ENCODE data around the gene TBC1D24. TPM values are rescaled to one million over a fixed set of nuclear protein-coding genes. Genes with fewer than 3 reads are reported as not detected.

TBC1D24 gene
- total and polyA plus RNA-seq, 9 of the 15 experiments (the other 6 are each of a cell fraction or from before 2014, with no cell fraction given): 1.7 to 22.6 (median 7.2) TPM

DNA sequence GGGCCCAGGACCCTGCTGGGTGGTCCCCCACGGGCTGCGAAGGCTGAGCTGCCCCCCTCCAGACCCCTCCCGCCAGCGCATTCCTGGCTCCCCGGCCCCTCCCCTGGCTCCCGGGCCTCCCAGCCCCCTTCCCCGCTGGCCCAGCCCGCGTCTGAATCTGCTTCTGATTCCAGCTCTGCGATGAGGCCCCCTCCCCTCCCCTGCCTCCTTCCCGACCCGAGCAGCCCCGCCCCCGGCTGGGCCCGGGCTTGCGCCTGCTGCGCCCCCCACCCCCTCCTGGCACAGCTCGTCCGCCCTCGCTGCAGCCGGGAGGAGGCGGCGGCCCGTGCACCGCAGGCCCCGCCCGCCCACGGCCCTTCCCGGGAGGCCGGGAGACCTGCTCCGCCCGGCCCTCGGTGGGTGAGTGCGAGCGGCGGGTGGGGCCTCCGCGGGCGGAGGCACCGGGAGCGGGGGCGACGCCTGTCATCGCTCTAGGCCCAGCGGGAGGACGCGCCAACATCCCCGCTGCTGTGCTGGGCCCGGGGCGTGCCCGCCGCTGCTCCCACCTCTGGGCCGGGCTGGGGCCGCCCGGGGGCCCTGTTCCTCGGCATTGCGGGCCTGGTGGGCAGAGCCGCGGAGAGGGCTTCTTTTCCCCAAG, 3.8 kb upstream of the TBC1D24 start, which contains the start of gene NTN3 (continued):
- TF ChIP-seq NCOA2 (IDR thresholded peaks at IDR 0.05; ENCODE audit: partially characterized antibody in 2 of 2) (no peak), PHF8 (IDR thresholded peaks at IDR 0.05; ENCODE audit: borderline replicate concordance, low read length) (no peak), SAFB (IDR thresholded peaks at IDR 0.05; ENCODE audit: borderline replicate concordance, low read depth, low read length) (0 out of 2 replicates have a peak, but pooled peaks have one; percentile 25), ZNF436 (CRISPR knock-in tag; IDR thresholded peaks at IDR 0.05) (no peak), ZNF212 (CRISPR knock-in tag; IDR thresholded peaks at IDR 0.05) (no peak), FOXJ3 (CRISPR knock-in tag; IDR thresholded peaks at IDR 0.05) (no peak), VEZF1 (CRISPR knock-in tag; IDR thresholded peaks at IDR 0.05) (peak; percentile 58), KDM5B (IDR thresholded peaks at IDR 0.05; ENCODE audit: insufficient replicate concordance, low read depth, low read length) (no peak), TRIM25 (IDR thresholded peaks at IDR 0.05; ENCODE audit: borderline replicate concordance) (no peak), ZNF277 (CRISPR knock-in tag; IDR thresholded peaks at IDR 0.05; ENCODE audit: borderline replicate concordance) (no peak)
- TF ChIP-seq, protein P1, sequence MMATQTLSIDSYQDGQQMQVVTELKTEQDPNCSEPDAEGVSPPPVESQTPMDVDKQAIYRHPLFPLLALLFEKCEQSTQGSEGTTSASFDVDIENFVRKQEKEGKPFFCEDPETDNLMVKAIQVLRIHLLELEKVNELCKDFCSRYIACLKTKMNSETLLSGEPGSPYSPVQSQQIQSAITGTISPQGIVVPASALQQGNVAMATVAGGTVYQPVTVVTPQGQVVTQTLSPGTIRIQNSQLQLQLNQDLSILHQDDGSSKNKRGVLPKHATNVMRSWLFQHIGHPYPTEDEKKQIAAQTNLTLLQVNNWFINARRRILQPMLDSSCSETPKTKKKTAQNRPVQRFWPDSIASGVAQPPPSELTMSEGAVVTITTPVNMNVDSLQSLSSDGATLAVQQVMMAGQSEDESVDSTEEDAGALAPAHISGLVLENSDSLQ (IDR thresholded peaks at IDR 0.05): no peak
